ENCODE results near the gene CCDC171.

The CCDC171 gene

DNA sequence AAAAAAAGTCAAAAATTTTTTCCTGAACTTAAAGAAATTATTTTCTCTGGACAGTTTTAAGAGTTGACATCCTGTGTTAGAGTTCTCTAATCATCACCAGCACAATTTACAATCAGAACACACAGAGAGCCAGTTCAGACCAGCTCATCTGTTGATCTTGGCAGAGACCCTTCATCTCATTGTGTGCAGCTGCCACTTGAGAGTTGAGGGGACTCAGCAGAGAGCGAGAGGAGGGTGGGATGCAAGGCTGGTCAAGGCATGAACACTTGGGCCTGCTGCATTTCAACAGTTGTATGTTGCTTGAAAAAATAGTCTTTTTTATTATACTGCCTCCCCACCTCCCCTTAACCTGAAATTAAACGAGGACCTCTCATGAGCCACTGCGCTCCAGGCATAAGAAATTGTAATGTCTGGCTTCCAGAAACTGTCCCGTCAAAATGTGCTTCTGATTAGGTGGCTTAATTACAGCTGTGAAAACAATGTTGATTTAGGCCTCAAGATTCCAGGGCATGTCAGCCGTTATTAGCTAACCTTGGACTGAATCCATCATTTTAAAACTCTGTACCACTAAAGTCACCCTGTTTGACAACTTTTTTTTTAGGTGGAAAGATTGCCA lies 383.6 kb downstream of the CCDC171 start:
- peak overlapping the region; percentile 50 for H3K27ac ChIP-seq (ENCODE audit: low read depth, low read length)
- H3K79me2 ChIP-seq (ENCODE audit: control insufficient read depth, insufficient read depth, low read length, unreplicated experiment), result no peaks in the 10 kb centered on the region
- H3K36me3 ChIP-seq (ENCODE audit: insufficient read depth, low read length), result peaks cover 6% of the 10 kb centered on the region; the same call in 1 of the 2 replicates
- peak overlapping the region; percentile 4 for H2AFZ ChIP-seq (ENCODE audit: low read length, unreplicated experiment)
- H3K4me3 ChIP-seq (ENCODE audit: low read depth, low read length), result no peak overlapping the region
- peaks cover 26% of the 10 kb centered on the region for H3K4me1 ChIP-seq (ENCODE audit: control insufficient read depth, insufficient read depth, low read length, unreplicated experiment)
- no peaks in the 10 kb centered on the region for H3K27me3 ChIP-seq (ENCODE audit: insufficient read depth, low read length)

GRCh38 chr9:15942831-15943424 lies 390.1 kb downstream of the CCDC171 start:
- no peak overlapping the region for H3K27ac ChIP-seq (ENCODE audit: low read depth, low read length)

DNA sequence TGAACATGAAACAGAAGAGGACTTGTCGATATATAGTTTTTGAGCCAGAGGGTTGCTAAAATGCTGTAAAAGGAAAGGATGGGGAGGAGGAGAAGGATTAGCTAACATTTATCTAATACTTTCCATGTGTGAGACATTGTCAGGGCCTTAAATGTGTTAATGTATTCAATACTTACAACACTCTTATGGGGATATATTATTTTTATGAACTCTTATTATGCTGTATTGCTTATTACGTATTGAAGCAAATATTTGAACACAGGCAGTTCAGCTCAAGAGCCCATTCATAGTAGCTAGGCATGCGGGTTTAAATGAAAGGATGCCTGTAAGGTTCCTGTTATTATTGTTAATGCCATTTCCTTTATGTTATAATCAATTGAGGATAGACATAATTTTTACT lies 391.5 kb downstream of the CCDC171 start:
- H3K4me3 ChIP-seq (ENCODE audit: low read depth, low read length), result no peak overlapping the region

More at GRCh38 chr9:15942831-15943424, 390.1 kb downstream of the CCDC171 start:
- Histone ChIP-seq H3K79me2 (ENCODE audit: control insufficient read depth, insufficient read depth, low read length, unreplicated experiment) (no peaks in the 10 kb centered on the region), H3K4me1 (ENCODE audit: control insufficient read depth, insufficient read depth, low read length, unreplicated experiment) (no peaks in the 10 kb centered on the region), H2AFZ (ENCODE audit: low read length, unreplicated experiment) (no peak overlapping the region), H3K27me3 (ENCODE audit: insufficient read depth, low read length) (no peaks in the 10 kb centered on the region), H3K4me3 (ENCODE audit: low read depth, low read length) (no peak overlapping the region), H3K36me3 (ENCODE audit: insufficient read depth, low read length) (no peaks in the 10 kb centered on the region; the same call in 1 of the 2 replicates)

DNA sequence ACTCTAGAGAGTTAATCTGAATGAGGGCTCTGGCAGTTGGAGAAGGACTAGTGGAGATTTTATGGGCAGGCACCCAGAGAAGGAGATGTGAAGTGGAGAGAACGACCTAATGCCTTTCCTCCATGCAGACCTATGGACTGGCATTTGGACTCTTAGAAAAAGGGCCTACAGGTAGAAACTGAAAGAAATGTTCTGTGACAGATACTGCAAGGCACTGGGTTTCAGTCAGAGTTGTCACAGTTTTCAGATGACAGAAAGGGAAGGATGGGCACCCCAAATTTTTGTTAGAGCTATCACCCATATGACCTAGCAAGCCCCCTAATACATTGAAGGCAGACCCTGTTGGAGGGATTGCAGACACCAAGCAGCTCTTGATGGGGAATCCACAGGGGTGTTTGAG lies 406.8 kb downstream of the CCDC171 start:
- no peak overlapping the region for H3K27ac ChIP-seq (ENCODE audit: low read depth, low read length)
- H3K27me3 ChIP-seq (ENCODE audit: insufficient read depth, low read length), result no peaks in the 10 kb centered on the region
- H3K4me1 ChIP-seq (ENCODE audit: control insufficient read depth, insufficient read depth, low read length, unreplicated experiment), result peaks cover 4% of the 10 kb centered on the region
- no peaks in the 10 kb centered on the region for H3K79me2 ChIP-seq (ENCODE audit: control insufficient read depth, insufficient read depth, low read length, unreplicated experiment)
- no peak overlapping the region for H2AFZ ChIP-seq (ENCODE audit: low read length, unreplicated experiment)
- H3K4me3 ChIP-seq (ENCODE audit: low read depth, low read length), result no peak overlapping the region
- no peaks in the 10 kb centered on the region for H3K36me3 ChIP-seq (ENCODE audit: insufficient read depth, low read length)

More for the DNA sequence above, 391.5 kb downstream of the CCDC171 start:
- H2AFZ ChIP-seq (ENCODE audit: low read length, unreplicated experiment), result no peak overlapping the region
- no peaks in the 10 kb centered on the region; the same call in 1 of the 2 replicates for H3K36me3 ChIP-seq (ENCODE audit: insufficient read depth, low read length)
- no peaks in the 10 kb centered on the region for H3K4me1 ChIP-seq (ENCODE audit: control insufficient read depth, insufficient read depth, low read length, unreplicated experiment)
- no peak overlapping the region for H3K27ac ChIP-seq (ENCODE audit: low read depth, low read length)
- no peaks in the 10 kb centered on the region for H3K79me2 ChIP-seq (ENCODE audit: control insufficient read depth, insufficient read depth, low read length, unreplicated experiment)
- no peaks in the 10 kb centered on the region for H3K27me3 ChIP-seq (ENCODE audit: insufficient read depth, low read length)

GRCh38 chr9:15961217-15961616 lies 408.4 kb downstream of the CCDC171 start:
- H3K79me2 ChIP-seq (ENCODE audit: control insufficient read depth, insufficient read depth, low read length, unreplicated experiment), result no peaks in the 10 kb centered on the region
- H3K27me3 ChIP-seq (ENCODE audit: insufficient read depth, low read length), result no peaks in the 10 kb centered on the region

DNA sequence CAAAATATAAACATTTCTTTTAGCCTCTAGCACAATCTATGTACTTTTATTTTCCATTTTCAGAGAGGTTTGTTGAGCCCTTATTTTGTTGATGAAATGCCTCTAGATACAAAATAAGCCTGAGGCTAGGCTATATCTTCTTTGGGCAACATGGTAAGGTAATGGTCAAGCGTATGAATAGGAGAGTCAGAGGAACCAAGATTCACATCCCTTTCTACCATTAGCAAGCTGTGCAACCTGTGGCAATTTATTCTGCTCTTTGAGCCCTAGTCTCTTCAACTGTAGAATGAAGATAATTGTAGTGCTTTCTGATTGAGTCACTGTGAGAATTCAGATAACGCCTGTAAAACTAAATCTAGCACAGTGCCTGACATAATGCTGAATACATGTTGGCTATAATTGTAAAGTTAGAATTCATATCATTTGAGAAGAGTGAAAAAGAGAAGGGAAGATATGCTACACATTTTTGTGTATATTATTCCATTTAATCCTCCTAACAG lies 412.5 kb downstream of the CCDC171 start:
- Histone ChIP-seq H2AFZ (ENCODE audit: low read length, unreplicated experiment) (no peak overlapping the region), H3K27ac (ENCODE audit: low read depth, low read length) (no peak overlapping the region), H3K27me3 (ENCODE audit: insufficient read depth, low read length) (no peaks in the 10 kb centered on the region), H3K4me3 (ENCODE audit: low read depth, low read length) (no peak overlapping the region), H3K4me1 (ENCODE audit: control insufficient read depth, insufficient read depth, low read length, unreplicated experiment) (peaks cover 4% of the 10 kb centered on the region), H3K36me3 (ENCODE audit: insufficient read depth, low read length) (no peaks in the 10 kb centered on the region), H3K79me2 (ENCODE audit: control insufficient read depth, insufficient read depth, low read length, unreplicated experiment) (no peaks in the 10 kb centered on the region)

More at GRCh38 chr9:15961217-15961616, 408.4 kb downstream of the CCDC171 start:
- Histone ChIP-seq H2AFZ (ENCODE audit: low read length, unreplicated experiment) (no peak overlapping the region), H3K4me1 (ENCODE audit: control insufficient read depth, insufficient read depth, low read length, unreplicated experiment) (peaks cover 4% of the 10 kb centered on the region), H3K4me3 (ENCODE audit: low read depth, low read length) (no peak overlapping the region), H3K27ac (ENCODE audit: low read depth, low read length) (no peak overlapping the region), H3K36me3 (ENCODE audit: insufficient read depth, low read length) (no peaks in the 10 kb centered on the region)

- Histone ChIP-seq H3K27ac (ENCODE audit: low read depth, low read length) (no peak overlapping the region), H3K79me2 (ENCODE audit: control insufficient read depth, insufficient read depth, low read length, unreplicated experiment) (no peaks in the 10 kb centered on the region), H3K4me1 (ENCODE audit: control insufficient read depth, insufficient read depth, low read length, unreplicated experiment) (no peaks in the 10 kb centered on the region), H3K36me3 (ENCODE audit: insufficient read depth, low read length) (no peaks in the 10 kb centered on the region), H3K4me3 (ENCODE audit: low read depth, low read length) (no peak overlapping the region), H3K27me3 (ENCODE audit: insufficient read depth, low read length) (no peaks in the 10 kb centered on the region), H2AFZ (ENCODE audit: low read length, unreplicated experiment) (no peak overlapping the region)
Measured at GRCh38 chr9:15966471-15966870, 413.6 kb downstream of the CCDC171 start.

DNA sequence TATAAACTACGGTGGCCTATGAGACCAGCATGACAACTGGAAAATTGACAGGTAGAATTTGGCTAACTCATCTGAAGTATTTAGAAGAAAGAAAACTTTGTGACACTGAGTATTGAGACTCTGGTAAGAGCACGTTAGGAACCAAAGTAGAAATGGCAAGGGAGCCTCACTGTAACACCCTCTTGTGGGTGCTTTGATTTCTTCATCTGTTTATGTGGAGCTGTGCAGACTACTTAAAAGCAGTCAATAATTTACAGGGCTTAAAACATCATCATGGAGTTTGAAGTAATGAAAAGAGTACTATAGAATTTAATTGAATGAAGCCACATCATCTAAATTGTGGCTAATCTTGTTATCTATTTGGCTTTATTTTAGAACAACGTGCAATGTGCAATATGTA lies 414.2 kb downstream of the CCDC171 start:
- Histone ChIP-seq H3K4me3 (ENCODE audit: low read depth, low read length) (no peak overlapping the region), H3K4me1 (ENCODE audit: control insufficient read depth, insufficient read depth, low read length, unreplicated experiment) (no peaks in the 10 kb centered on the region), H3K27me3 (ENCODE audit: insufficient read depth, low read length) (no peaks in the 10 kb centered on the region), H2AFZ (ENCODE audit: low read length, unreplicated experiment) (no peak overlapping the region), H3K36me3 (ENCODE audit: insufficient read depth, low read length) (no peaks in the 10 kb centered on the region), H3K27ac (ENCODE audit: low read depth, low read length) (no peak overlapping the region), H3K79me2 (ENCODE audit: control insufficient read depth, insufficient read depth, low read length, unreplicated experiment) (no peaks in the 10 kb centered on the region)

GRCh38 chr9:15972760-15973159 lies 419.9 kb downstream of the CCDC171 start:
- Histone ChIP-seq H3K4me1 (ENCODE audit: control insufficient read depth, insufficient read depth, low read length, unreplicated experiment) (no peaks in the 10 kb centered on the region), H3K79me2 (ENCODE audit: control insufficient read depth, insufficient read depth, low read length, unreplicated experiment) (no peaks in the 10 kb centered on the region), H2AFZ (ENCODE audit: low read length, unreplicated experiment) (no peak overlapping the region), H3K27ac (ENCODE audit: low read depth, low read length) (no peak overlapping the region), H3K27me3 (ENCODE audit: insufficient read depth, low read length) (no peaks in the 10 kb centered on the region), H3K4me3 (ENCODE audit: low read depth, low read length) (no peak overlapping the region), H3K36me3 (ENCODE audit: insufficient read depth, low read length) (no peaks in the 10 kb centered on the region)

DNA sequence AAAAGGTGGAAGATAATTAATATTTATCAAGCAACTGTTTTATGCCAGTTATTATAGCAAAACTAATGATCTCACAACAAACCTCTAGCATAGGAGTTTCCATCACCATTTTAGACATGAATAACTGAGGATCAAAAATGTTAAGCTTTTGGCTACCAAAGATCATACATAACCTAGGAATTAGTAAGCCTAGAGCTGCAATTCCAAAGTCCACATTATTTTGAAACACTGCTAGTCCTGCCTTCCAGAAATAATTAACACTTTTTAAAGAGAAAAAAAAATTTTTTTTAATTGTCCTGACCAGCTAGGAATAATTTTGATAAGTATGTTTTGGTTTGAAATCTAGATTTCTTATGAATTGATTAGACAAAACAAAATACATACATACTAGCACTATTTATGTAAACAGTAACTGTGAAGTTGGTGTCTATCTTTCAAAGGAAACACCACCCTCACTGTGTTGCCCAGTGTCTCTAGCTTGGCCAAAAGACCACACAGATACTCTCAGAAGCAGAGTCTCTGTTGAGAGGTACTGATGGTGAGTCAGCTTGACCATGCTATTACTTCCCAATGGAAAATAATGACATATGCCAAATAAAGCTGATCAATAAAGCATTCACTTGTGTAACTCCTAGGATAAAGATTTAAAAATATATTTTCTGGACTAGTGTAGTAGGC lies 422.4 kb downstream of the CCDC171 start:
- H3K4me1 ChIP-seq (ENCODE audit: control insufficient read depth, insufficient read depth, low read length, unreplicated experiment), result no peaks in the 10 kb centered on the region
- no peaks in the 10 kb centered on the region for H3K36me3 ChIP-seq (ENCODE audit: insufficient read depth, low read length)
- H3K4me3 ChIP-seq (ENCODE audit: low read depth, low read length), result no peak overlapping the region
- H3K27ac ChIP-seq (ENCODE audit: low read depth, low read length), result no peak overlapping the region
- H3K79me2 ChIP-seq (ENCODE audit: control insufficient read depth, insufficient read depth, low read length, unreplicated experiment), result no peaks in the 10 kb centered on the region
- H3K27me3 ChIP-seq (ENCODE audit: insufficient read depth, low read length), result no peaks in the 10 kb centered on the region
- no peak overlapping the region for H2AFZ ChIP-seq (ENCODE audit: low read length, unreplicated experiment)

Data from ACC112 (cell line).